Fibroblast of skin of right biceps (primary cell): ENCODE results near the gene CLDN6.

Experiments used
- DNase-seq: peaks from one replicate; pipeline ENCODE4 v3.0.0-alpha.2; 2013

CLDN6 gene

DNA sequence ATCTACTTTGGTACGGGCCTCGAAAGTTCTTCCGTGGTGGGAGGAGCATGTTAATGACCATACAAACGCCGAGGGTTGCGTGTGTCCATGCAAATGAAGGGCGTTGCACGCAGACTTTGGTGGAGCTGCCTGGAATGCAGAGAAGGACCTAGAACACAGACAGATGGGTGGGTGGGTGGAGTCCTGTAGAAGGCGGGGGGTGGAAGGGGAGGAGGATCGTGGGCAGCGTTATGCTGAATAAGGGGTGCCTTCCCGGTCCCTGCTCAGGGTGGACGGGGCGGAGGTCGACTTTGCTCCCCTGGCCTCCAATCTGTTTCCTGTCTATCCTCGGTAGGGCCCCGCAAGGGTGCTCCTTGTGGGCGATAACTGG, 49.6 kb downstream of the CLDN6 start:
- DNase-seq = no peak

DNA sequence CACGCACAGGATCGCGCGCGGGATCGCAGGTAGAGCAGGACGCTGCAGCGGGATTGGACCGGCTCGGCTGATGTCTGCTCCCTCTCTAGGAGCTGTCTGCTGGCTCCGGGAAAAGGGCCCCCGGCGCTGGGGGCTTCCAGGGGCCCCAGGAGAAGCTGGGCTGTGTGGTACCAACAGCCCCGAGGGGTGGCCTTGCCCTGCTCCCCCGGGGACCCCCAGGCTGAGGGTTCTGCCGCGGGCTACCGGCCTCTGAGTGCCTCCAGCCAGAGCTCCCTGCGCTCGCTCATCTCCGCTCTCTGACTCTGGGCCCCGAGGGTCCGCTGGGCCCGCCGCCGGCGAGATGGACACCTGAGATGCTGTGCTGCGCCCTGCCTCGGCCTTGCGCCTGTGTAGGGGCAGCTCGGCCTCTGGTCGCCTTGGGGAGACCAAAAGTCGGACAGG, 50.2 kb downstream of the CLDN6 start:
- DNase-seq = no peak

DNA sequence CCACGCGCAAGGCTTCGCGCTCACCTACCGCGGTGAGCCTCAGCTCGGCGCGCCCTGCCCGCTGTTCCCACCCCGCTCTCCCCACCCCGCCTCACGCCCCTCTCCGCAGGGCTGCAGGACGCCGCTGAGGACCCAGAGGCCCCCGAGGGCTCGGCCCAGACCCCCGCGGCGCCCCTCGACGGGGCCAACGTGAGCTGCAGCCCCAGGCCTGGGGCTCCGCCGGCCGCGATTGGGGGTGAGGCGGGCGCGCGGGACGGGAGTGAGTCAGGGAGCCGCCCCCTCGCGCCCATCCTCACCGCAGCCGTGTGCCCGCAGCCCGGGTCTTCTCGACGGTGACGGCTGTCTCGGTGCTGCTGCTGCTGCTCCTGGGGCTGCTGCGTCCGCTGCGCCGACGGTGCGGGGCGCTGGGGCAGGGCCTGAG, 50.8 kb downstream of the CLDN6 start:
- DNase-seq = no peak

DNA sequence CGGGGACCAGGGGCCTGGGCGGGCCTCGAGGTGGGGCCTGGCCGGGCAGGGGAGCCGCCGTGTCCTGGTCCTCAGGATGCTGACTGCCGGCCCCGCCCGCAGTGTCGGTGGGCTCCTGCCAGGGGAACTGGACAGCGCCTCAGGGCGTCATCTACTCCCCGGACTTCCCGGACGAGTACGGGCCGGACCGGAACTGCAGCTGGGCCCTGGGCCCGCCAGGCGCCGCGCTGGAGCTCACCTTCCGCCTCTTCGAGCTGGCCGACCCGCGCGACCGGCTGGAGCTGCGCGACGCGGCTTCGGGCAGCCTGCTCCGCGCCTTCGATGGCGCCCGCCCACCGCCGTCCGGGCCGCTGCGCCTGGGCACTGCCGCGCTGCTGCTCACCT, 51.2 kb downstream of the CLDN6 start:
- no peak for DNase-seq

DNA sequence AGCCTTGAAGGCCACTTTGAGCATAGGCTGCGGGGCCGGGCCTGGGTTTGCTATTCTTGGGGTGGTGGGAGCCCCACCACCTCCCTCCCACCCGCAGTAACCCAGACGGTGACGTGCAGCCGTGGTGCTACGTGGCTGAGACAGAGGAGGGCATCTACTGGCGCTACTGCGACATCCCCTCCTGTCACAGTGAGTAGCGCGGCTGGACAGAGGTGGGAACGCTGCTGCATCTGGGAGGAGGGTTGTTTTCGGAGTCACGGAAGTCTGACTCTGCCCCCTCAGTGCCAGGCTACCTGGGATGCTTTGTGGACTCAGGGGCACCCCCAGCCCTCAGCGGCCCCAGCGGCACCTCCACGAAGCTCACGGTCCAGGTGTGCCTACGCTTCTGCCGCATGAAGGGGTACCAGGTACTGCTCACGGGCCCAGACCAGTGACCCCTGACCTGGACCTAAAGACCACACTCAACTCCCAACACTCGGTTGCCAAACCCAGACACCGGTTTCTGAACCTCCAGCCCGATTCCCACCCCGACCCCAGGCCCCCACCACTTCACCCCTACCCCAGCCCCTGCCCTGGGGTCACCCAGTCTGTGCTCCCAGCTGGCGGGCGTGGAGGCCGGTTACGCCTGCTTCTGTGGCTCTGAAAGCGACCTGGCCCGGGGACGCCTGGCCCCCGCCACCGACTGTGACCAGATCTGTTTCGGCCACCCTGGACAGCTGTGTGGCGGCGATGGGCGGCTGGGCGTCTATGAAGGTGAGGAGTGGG, 51.8 kb downstream of the CLDN6 start:
- no peak for DNase-seq
